H1 (cell line): Measurements from ENCODE around the gene KCNQ1OT1. TPM values are rescaled to one million over a fixed set of nuclear protein-coding genes. Genes with fewer than 3 reads are reported as not detected.

ENCODE experiments used
- polyA plus RNA-seq, 7 experiments: library from polyadenylated mRNA; depleted of rRNA in 3 of 7; stranded (reverse) in 5 of 7; unstranded in 2 of 7; fragments of >200 nt in 5 of 7; fragments of 200-250 nt in 2 of 7; gene quantifications; 1 replicate in 5 of 7; 2 replicates in 1 of 7; 4 replicates in 1 of 7; pipeline versions ENCODE4 v1.2.1 to v1.2.3, GENCODE V29; 2011 to 2013; ENCODE audit warnings: missing spikeins in 2 of 7, mixed read lengths in 2 of 7
- small RNA-seq: library from polyadenylated mRNA; stranded (forward); fragments of <200 nt; extraction: miRNeasy Mini kit (QIAGEN cat#:217004); gene quantifications from one replicate; pipeline ENCODE3, GENCODE V24; 2013; ENCODE audit not compliant: insufficient read depth
- total RNA-seq: library from RNA; stranded (reverse); fragmentation: NEBNext Ultra II Directional; extraction: Animal tissue kit (Norgen Biotek cat#: 25700); gene quantifications from 2 replicates; pipeline ENCODE4 v1.2.1, GENCODE V29; 2021

Gene KCNQ1OT1
- total and polyA plus RNA-seq, 2 of the 8 experiments (the other 6 are each of a cell fraction or from before 2014, with no cell fraction given), result 0.21 to 1.2 TPM

Small RNA genes lying within 50 kb of the gene (small RNA-seq; reads per million reads assigned to genes)
- not detected for gene RF01947
- gene RF01948, result not detected
- gene RF01950, result not detected

Other genes starting within 250 kb of the KCNQ1OT1 start
- gene CDKN1C, start 185.8 kb upstream of the KCNQ1OT1 start, total RNA-seq, result 12.8 and 16.2 TPM in 2 replicates
- 14.1 and 21.8 TPM in 2 replicates for gene CDKN1C, start 185.8 kb upstream of the KCNQ1OT1 start, polyA plus RNA-seq (2011; rRNA removed)
- gene PHLDA2, start 229.4 kb upstream of the KCNQ1OT1 start, total RNA-seq, result 5.2 and 5.4 TPM in 2 replicates
- gene PHLDA2, start 229.4 kb upstream of the KCNQ1OT1 start, polyA plus RNA-seq (2011; rRNA removed), result 7.6 and 11.6 TPM in 2 replicates